ENCODE measurements around the gene NEK1.

DNA sequence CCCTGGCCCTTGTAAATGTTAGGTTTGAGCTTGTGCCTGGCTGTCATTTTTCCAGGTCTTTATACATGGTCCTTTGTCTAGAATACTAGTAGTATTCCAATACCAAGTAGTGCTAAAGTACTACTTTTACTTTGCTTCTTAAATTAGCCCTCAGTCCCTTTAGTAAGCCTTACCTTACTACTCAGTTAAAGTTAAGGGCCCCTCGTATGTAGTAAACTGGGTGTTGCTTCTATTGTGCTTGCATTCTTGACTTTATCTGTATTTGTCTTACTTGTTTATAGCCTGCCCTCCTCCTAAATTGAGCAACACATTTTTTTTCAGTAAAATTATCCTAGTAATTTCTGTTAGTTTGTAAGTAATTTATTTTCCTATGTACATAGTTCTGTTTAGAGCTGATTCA lies 33.2 kb upstream of the NEK1 start:
- TF ChIP-seq, protein P1, sequence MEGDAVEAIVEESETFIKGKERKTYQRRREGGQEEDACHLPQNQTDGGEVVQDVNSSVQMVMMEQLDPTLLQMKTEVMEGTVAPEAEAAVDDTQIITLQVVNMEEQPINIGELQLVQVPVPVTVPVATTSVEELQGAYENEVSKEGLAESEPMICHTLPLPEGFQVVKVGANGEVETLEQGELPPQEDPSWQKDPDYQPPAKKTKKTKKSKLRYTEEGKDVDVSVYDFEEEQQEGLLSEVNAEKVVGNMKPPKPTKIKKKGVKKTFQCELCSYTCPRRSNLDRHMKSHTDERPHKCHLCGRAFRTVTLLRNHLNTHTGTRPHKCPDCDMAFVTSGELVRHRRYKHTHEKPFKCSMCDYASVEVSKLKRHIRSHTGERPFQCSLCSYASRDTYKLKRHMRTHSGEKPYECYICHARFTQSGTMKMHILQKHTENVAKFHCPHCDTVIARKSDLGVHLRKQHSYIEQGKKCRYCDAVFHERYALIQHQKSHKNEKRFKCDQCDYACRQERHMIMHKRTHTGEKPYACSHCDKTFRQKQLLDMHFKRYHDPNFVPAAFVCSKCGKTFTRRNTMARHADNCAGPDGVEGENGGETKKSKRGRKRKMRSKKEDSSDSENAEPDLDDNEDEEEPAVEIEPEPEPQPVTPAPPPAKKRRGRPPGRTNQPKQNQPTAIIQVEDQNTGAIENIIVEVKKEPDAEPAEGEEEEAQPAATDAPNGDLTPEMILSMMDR (IDR thresholded peaks at IDR 0.05; ENCODE audit: borderline replicate concordance, extremely low read depth, low read length, poor library complexity, severe bottlenecking) = no peak
- no peak for TF ChIP-seq EZH2 (IDR thresholded peaks at IDR 0.05; ENCODE audit: borderline replicate concordance, low read depth, low read length, severe bottlenecking)
